GM12891 (cell line): ENCODE data around the gene SRP54.

Experiments
- PAX5 ChIP-seq: IDR thresholded peaks from 2 replicates; pipeline ENCODE4 v1.6.1; 2011; ENCODE audit warnings: low read length, moderate library complexity, mild to moderate bottlenecking; ENCODE audit not compliant: insufficient read depth, severe bottlenecking
- POLR2A ChIP-seq: IDR thresholded peaks from 2 replicates; pipeline ENCODE4 v1.6.1; 2011; ENCODE audit warnings: low read depth, low read length, control low read depth
- POLR2AphosphoS5 ChIP-seq: IDR thresholded peaks from 2 replicates; pipeline ENCODE4 v1.6.1; 2011; ENCODE audit warnings: low read depth, low read length, control low read depth
- POU2F2 ChIP-seq: IDR thresholded peaks from 2 replicates; pipeline ENCODE4 v1.6.1; 2011; ENCODE audit warnings: low read depth, mild to moderate bottlenecking, control low read depth, low read length, moderate library complexity
- SPI1 ChIP-seq: IDR thresholded peaks from 2 replicates; pipeline ENCODE4 v1.6.1; 2011; ENCODE audit warnings: low read depth, low read length, control low read depth
- TAF1 ChIP-seq: IDR thresholded peaks from 2 replicates; pipeline ENCODE4 v1.6.1; 2011; ENCODE audit warnings: low read depth, low read length, control low read depth

DNA sequence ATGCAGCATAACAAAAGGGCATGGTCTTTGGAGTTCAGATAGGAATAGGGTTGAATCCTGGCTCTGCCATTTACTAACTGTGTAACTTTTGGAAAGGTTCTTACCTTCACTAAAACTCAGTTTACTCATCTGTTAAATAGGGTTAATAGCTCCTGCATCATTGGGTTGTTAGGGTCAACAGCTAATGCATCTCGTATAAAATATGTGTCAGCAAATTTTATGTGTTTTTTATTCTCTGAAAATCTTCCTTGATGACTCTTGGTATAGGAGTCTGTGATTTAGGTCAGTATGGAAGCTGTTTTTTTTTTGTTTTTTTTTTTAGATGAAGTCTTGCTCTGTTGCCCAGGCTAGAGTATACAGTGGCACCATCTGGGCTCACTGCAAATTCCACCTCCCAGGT is 36.1 kb upstream of the SRP54 start:
- no peak for TF ChIP-seq TAF1
- no peak for TF ChIP-seq POLR2AphosphoS5
- TF ChIP-seq POLR2A: no peak
- no peak for TF ChIP-seq SPI1
- TF ChIP-seq POU2F2: no peak
- no peak for TF ChIP-seq PAX5
